NCI-H526 treated with DMSO at 0.1 percent for 48 hours (cell line): ENCODE data around the gene IRF7.

Experiments used
- DNase-seq: peaks from one replicate; lab custom pipeline; 2025; lab: John Stamatoyannopoulos, UW

Gene IRF7

GRCh38 chr11:563812-564578 is 51.8 kb downstream of the IRF7 start:
- no peak for DNase-seq

- no peak for DNase-seq
These were observed 52.5 kb downstream of the IRF7 start for GRCh38 chr11:563066-563811.
